Esophagus muscularis mucosa (tissue), 3 donors: Measurements from ENCODE around the gene PCED1A.

ENCODE experiments used
- POLR2A ChIP-seq: fragments of 450-650 bp; IDR thresholded peaks from one replicate; pipeline ENCODE4 v1.6.1; 2017; ENCODE audit warnings: antibody characterized with exemption, moderate library complexity, mild to moderate bottlenecking, low read depth
- POLR2AphosphoS5 ChIP-seq, 2 donors: sonication (generic); formaldehyde crosslinking; IDR thresholded peaks; one replicate each; pipeline ENCODE4 v1.6.1; 2017; ENCODE audit warnings: antibody characterized with exemption in 2 of 2
- TF ChIP-seq, protein P1 (sequence below), 3 experiments: fragments of 200-600 bp in 2 of 3; fragments of 450-650 bp in 1 of 3; sonication (generic) in 2 of 3; IDR thresholded peaks; one replicate each; pipeline ENCODE4 v1.5.1; 2017 to 2019; ENCODE audit warnings: antibody characterized with exemption in 3 of 3, mild to moderate bottlenecking in 2 of 3, moderate library complexity in 1 of 3

DNA sequence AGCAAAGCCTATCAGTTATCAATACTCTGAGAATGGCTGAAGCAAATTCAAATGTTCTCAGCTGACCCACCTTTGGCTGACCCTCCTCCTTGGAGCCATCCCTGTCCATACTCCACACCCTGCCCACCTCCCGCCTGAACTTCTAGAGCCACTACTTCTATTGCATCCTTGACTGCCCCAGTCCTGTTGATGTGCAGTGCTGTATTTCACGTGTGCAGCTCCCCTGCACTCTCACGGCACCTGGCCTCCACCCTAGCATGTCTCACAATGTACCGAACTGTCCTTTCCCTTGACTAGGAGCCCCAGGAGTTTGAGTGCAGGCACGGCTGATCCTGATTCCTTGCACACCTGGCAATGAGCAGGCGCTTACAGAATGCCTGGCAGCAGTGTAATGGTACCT lies 47.0 kb downstream of the PCED1A start:
- TF ChIP-seq, protein P1, sequence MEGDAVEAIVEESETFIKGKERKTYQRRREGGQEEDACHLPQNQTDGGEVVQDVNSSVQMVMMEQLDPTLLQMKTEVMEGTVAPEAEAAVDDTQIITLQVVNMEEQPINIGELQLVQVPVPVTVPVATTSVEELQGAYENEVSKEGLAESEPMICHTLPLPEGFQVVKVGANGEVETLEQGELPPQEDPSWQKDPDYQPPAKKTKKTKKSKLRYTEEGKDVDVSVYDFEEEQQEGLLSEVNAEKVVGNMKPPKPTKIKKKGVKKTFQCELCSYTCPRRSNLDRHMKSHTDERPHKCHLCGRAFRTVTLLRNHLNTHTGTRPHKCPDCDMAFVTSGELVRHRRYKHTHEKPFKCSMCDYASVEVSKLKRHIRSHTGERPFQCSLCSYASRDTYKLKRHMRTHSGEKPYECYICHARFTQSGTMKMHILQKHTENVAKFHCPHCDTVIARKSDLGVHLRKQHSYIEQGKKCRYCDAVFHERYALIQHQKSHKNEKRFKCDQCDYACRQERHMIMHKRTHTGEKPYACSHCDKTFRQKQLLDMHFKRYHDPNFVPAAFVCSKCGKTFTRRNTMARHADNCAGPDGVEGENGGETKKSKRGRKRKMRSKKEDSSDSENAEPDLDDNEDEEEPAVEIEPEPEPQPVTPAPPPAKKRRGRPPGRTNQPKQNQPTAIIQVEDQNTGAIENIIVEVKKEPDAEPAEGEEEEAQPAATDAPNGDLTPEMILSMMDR (IDR thresholded peaks at IDR 0.05), result no peak
- TF ChIP-seq POLR2A (no peak), POLR2AphosphoS5 (IDR thresholded peaks at IDR 0.05) (no peak)
